ENCODE results near the gene TTC34.
"Not testable (repeated sequence)": the region's sequence is repeated elsewhere in the genome, so short reads cannot be mapped to it uniquely, and the experiment has no call there.

Gene TTC34

DNA sequence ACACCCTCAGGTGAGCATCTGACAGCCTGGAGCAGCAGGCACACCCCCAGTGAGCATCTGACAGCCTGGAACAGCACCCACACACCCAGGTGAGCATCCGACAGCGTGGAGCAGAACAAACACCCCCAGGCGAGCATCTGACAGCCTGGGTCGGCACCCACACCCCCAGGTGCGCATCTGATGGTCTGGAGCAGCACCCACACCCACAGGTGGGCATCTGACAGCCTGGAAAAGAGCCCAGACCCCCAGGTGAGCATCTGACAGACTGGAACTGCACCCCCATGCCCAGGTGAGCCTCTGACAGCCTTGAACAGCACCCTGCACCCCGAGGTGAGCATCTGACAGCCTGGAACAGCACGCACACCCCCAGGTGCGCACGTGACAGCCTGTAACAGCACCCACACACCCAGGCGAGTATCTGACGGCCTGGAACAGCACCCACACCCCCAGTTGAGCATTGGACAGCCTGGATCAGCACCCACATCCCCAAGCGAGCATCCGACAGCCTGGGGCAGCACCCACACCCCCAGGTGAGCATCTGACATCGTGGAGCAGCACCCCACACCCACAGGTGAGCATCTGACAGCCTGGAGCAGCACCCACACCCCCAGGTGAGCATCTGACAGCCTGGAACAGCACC, 51.3 kb downstream of the TTC34 start:
- not testable (repeated sequence) for H3K4me3 ChIP-seq (ENCODE audit: low read length)

DNA sequence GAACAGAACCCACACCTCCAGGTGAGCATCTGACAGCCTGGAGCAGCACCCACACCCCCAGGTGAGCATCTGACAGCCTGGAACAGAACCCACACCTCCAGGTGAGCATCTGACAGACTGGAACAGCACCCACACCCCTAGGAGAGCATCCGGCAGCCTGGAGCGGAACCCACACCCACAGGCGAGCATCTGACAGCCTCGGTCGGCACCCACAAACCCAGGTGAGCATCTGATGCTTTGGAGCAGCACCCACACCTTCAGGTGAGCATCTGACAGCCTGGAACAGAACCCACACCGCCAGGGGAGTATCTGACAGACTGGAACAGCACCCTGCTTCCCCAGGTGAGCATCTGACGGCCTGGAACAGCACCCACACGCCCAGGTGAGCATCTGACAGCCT, 52.9 kb downstream of the TTC34 start:
- DNase-seq (ENCODE audit: low read depth, low spot score) = not testable (repeated sequence)

More for the DNA sequence above, 51.3 kb downstream of the TTC34 start:
- DNase-seq (ENCODE audit: low read depth, low spot score) = not testable (repeated sequence)

DNA sequence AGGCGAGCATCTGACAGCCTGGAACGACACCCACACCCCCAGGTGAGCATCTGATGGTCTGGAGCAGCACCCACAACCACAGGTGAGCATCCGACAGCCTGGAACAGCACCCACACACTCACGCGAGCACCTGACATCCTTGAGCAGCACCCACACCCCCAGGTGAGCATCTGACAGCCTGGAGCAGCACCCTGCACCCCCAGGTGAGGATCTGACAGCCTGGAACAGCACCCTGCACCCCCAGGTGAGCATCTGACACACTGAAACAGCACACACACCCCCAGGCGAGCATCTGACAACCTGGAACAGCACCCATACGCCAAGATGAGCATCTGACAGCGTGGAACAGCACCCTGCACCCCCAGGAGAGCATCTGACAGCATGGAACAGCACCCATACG, 106.7 kb downstream of the TTC34 start:
- not testable (repeated sequence) for DNase-seq (ENCODE audit: low read depth, low spot score); H3K4me3 ChIP-seq (ENCODE audit: low read length)

More for the DNA sequence above, 52.9 kb downstream of the TTC34 start:
- not testable (repeated sequence) for H3K4me3 ChIP-seq (ENCODE audit: low read length)

DNA sequence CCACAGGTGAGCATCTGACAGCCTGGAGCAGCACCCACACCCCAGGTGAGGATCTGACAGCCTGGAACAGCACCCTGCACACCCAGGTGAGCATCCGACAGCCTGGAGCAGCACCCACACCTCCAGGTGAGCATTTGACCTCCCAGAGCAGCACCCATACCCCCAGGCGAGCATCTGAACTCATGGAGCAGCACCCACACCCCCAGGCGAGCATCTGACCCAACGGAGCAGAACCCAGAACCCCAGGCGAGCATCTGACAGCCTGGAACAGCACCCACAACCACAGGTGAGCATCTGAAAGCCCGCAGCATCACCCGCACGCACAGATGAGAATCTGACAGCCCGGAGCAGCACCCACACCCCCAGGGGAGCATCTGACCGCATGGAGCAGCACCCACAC, 111.3 kb downstream of the TTC34 start:
- not testable (repeated sequence) for H3K4me3 ChIP-seq (ENCODE audit: low read length); DNase-seq (ENCODE audit: low read depth, low spot score)

GRCh38 chr1:2688336-2688665, 113.2 kb downstream of the TTC34 start:
- not testable (repeated sequence) for H3K4me3 ChIP-seq (ENCODE audit: low read length); DNase-seq (ENCODE audit: low read depth, low spot score)

DNA sequence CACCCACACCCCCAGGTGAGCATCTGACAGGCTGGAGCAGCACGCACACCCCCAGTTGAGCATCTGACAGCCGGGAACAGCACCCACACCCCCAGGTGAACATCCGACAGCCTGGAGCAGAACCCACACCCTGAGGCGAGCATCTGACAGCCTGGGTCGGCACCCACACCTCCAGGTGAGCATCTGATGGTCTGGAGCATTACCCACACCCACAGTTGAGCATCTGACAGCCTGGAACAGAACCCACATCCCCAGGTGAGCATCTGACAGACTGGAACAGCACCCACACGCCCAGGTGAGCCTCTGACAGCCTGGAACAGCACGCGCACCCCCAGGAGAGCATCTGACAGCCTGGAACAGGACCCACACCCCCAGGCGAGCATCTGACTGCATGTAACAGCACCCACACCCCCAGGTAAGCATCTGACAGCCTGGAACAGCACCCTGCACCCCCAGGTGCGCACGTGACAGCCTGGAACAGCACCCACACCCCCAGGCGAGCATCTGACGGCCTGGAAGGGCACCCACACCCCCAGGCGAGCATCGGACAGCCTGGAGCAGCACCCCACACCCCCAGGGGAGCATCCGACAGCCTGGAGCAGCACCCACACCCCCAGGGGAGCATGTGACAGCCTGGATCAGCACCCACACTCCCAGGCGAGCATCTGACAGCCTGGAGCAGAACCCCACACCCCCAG, 113.7 kb downstream of the TTC34 start:
- not testable (repeated sequence) for DNase-seq (ENCODE audit: low read depth, low spot score)

DNA sequence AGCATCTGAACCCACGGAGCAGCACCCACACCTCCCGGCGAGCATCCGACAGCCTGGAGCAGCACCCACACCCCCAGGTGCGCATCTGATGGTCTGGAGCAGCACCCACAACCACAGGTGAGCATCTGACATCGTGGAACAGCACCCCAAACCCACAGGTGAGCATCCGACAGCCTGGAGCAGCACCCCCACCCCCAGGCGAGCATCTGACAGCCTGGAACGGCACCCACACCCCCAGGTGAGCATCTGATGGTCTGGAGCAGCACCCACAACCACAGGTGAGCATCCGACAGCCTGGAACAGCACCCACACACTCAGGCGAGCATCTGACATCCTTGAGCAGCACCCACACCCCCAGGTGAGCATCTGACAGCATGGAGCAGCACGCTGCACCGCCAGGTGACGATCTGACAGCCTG, 114.3 kb downstream of the TTC34 start:
- DNase-seq (ENCODE audit: low read depth, low spot score) = not testable (repeated sequence)

More for the DNA sequence above, 113.7 kb downstream of the TTC34 start:
- H3K4me3 ChIP-seq (ENCODE audit: low read length) = not testable (repeated sequence)

GRCh38 chr1:2686091-2686863, 115.2 kb downstream of the TTC34 start:
- DNase-seq (ENCODE audit: low read depth, low spot score); H3K4me3 ChIP-seq (ENCODE audit: low read length): not testable (repeated sequence)

More for the DNA sequence above, 114.3 kb downstream of the TTC34 start:
- H3K4me3 ChIP-seq (ENCODE audit: low read length) = not testable (repeated sequence)

DNA sequence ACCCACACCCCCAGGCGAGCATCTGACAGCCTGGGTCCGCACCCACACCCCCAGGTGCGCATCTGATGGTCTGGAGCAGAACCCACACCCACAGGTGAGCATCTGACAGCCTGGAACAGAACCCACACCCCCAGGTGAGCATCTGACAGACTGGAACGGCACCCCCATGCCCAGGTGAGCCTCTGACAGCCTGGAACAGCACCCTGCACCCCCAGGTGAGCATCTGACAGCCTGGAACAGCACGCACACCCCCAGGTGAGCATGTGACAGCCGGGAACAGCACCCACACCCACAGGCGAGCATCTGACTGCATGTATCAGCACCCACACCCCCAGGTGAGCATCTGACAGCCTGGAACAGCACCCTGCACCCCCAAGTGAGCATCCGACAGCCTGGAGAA, 115.8 kb downstream of the TTC34 start:
- not testable (repeated sequence) for H3K4me3 ChIP-seq (ENCODE audit: low read length); DNase-seq (ENCODE audit: low read depth, low spot score)

- H3K4me3 ChIP-seq (ENCODE audit: low read length); DNase-seq (ENCODE audit: low read depth, low spot score): not testable (repeated sequence)
Observed at GRCh38 chr1:2684878-2685277, 116.6 kb downstream of the TTC34 start.

DNA sequence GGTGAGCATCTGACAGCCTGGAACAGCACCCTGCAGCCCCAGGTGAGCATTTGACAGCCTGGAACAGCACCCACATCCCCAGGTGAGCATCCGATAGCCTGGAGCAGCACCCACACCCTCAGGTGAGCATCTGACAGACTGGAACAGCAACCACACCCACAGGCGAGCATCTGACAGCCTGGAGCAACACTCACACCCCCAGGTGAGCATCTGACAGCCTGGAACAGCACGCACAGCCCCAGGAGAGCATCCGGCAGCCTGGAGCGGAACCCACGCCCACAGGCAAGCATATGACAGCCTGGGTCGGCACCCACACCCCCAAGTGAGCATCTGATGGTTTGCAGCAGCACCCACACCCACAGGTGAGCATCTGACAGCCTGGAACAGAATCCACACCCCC, 117.5 kb downstream of the TTC34 start:
- not testable (repeated sequence) for H3K4me3 ChIP-seq (ENCODE audit: low read length); DNase-seq (ENCODE audit: low read depth, low spot score)

GRCh38 chr1:2683321-2683741, 118.2 kb downstream of the TTC34 start:
- not testable (repeated sequence) for DNase-seq (ENCODE audit: low read depth, low spot score)

GRCh38 chr1:2682879-2683278, 118.6 kb downstream of the TTC34 start:
- not testable (repeated sequence) for DNase-seq (ENCODE audit: low read depth, low spot score)

More at GRCh38 chr1:2683321-2683741, 118.2 kb downstream of the TTC34 start:
- not testable (repeated sequence) for H3K4me3 ChIP-seq (ENCODE audit: low read length)

GRCh38 chr1:2676726-2677125, 124.8 kb downstream of the TTC34 start:
- DNase-seq (ENCODE audit: low read depth, low spot score); H3K4me3 ChIP-seq (ENCODE audit: low read length): not testable (repeated sequence)

More at GRCh38 chr1:2682879-2683278, 118.6 kb downstream of the TTC34 start:
- not testable (repeated sequence) for H3K4me3 ChIP-seq (ENCODE audit: low read length)

DNA sequence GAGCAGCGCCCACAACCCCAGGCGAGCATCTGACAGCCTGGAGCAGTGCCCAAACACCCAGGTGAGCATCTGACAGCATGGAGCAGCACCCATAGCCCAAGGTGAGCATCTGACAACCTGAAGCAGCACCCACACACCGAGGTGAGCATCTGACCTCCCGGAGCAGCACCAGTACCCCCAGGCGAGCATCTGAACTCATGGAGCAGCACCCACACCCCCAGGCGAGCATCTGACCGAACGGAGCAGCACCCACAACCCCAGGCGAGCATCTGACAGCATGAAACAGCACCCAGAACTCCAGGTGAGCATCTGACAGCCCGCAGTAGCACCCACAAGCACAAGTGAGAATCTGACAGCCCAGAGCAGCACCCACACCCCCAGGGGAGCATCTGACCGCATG, 129.8 kb downstream of the TTC34 start:
- H3K4me3 ChIP-seq (ENCODE audit: low read length); DNase-seq (ENCODE audit: low read depth, low spot score): not testable (repeated sequence)

DNA sequence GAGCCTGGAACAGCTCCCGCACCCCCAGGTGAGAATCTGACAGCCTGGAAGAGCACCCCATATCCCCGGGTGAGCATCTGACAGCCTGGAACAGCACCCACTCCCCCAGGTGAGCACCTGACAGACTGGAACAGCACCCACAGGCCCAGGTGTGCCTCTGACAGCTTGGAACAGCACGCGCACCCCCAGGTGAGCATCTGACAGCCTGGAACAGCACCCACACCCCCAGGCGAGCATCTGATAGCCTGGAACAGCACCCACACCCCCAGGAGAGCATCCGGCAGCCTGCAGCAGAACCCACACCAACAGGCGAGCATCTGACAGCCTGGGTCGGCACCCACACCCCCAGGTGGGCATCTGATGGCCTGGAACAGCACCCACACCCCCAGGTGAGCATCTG, 141.7 kb downstream of the TTC34 start:
- H3K4me3 ChIP-seq (ENCODE audit: low read length); DNase-seq (ENCODE audit: low read depth, low spot score): not testable (repeated sequence)

DNA sequence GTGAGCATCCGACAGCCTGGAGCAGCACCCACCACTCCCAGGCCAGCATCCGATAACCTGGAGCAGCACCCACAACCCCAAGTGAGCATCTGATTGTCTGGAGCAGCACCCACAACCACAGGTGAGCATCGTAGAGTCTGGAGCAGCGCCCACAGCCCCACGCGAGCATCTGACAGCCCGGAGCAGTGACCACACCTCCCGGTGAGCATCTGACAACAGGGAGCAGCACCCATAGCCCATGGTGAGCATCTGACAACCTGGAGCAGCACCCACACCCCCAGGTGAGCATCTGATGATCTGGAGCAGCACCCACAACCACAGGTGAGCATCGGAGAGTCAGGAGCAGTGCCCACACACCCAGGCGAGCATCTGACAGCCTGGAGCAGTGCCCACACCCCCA, 143.6 kb downstream of the TTC34 start:
- not testable (repeated sequence) for H3K4me3 ChIP-seq (ENCODE audit: low read length); DNase-seq (ENCODE audit: low read depth, low spot score)

GRCh38 chr1:2657124-2657523, 144.4 kb downstream of the TTC34 start:
- DNase-seq (ENCODE audit: low read depth, low spot score); H3K4me3 ChIP-seq (ENCODE audit: low read length): not testable (repeated sequence)

DNA sequence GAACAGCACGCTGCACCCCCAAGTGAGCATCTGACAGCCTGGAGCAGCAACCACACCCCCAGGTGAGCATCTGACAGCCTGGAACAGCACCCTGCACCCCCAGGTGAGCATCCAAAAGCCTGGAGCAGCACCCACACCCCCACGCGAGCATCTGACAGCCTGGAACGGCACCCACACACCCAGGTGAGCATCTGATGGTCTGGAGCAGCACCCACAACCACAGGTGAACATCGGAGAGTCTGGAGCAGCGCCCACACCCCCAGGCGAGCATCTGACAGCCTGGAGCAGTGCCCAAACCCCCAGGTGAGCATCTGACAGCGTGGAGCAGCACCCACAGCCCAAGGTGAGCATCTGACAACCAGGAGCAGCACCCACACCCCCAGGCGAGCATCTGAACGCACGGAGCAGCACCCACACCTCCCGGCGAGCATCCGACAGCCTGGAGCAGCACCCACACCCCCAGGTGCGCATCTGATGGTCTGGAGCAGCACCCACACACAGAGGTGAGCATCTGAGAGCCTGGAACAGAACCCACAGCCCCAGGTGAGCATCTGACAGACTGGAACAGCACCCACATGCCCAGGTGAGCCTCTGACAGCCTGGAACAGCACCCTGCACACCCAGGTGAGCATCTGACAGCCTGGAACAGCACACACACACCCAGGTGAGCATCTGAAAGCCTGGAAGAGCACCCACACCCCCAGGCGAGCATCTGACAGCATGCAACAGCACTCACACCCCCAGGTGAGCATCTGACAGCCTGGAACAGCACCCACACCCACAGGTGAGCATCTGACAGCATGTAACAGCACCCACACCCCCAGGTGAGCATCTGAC, 145.7 kb downstream of the TTC34 start:
- H3K4me3 ChIP-seq (ENCODE audit: low read length); DNase-seq (ENCODE audit: low read depth, low spot score): not testable (repeated sequence)

All from Jurkat, Clone E6-1 (cell line).